HepG2 (cell line): ENCODE data around the gene SLC7A11.

ENCODE experiments used
- BRCA1 ChIP-seq: sonication (generic); formaldehyde crosslinking; IDR thresholded peaks from 2 replicates; pipeline ENCODE4 v1.4.0; 2020; ENCODE audit warnings: missing genetic modification reagents
- FOXA1 ChIP-seq, 2 experiments: fragments of 450-650 bp in 1 of 2; sonication (generic) in 1 of 2; formaldehyde crosslinking in 1 of 2; IDR thresholded peaks; 2 replicates each; pipeline versions ENCODE4 v1.4.0 to v1.6.1; 2016 to 2020; ENCODE audit warnings: missing genetic modification reagents in 1 of 2
- FOXJ3 ChIP-seq: sonication (generic); formaldehyde crosslinking; IDR thresholded peaks from 2 replicates; pipeline ENCODE4 v1.4.0; 2020; ENCODE audit warnings: missing genetic modification reagents, mild to moderate bottlenecking, borderline replicate concordance
- GATAD2A ChIP-seq: IDR thresholded peaks from 2 replicates; pipeline ENCODE4 v1.6.1; 2016
- NR2C2 ChIP-seq: sonication (generic); formaldehyde crosslinking; IDR thresholded peaks from 2 replicates; pipeline ENCODE4 v1.4.0; 2020; ENCODE audit warnings: missing genetic modification reagents, mild to moderate bottlenecking, moderate library complexity, borderline replicate concordance
- POLR2AphosphoS2 ChIP-seq: IDR thresholded peaks from 2 replicates; pipeline ENCODE4 v1.6.1; 2011; ENCODE audit warnings: low read depth, low read length, improper control_type of control experiment
- POLR2AphosphoS5 ChIP-seq: IDR thresholded peaks from 2 replicates; pipeline ENCODE4 v1.6.1; 2012; ENCODE audit warnings: low read depth, low read length
- POLR2G ChIP-seq: fragments of 200-400 bp; formaldehyde crosslinking; IDR thresholded peaks from 2 replicates; pipeline ENCODE4 v1.6.1; 2018; ENCODE audit warnings: mild to moderate bottlenecking, low read depth, low read length, moderate library complexity
- TF ChIP-seq, protein P1 (sequence below): sonication (generic); formaldehyde crosslinking; IDR thresholded peaks from 2 replicates; pipeline ENCODE4 v1.5.0; 2020; ENCODE audit warnings: mild to moderate bottlenecking, missing genetic modification reagents, moderate library complexity
- TF ChIP-seq, protein P2 (sequence below): fragments of 450-650 bp; IDR thresholded peaks from 2 replicates; pipeline ENCODE4 v1.6.1; 2017; ENCODE audit warnings: mild to moderate bottlenecking

DNA sequence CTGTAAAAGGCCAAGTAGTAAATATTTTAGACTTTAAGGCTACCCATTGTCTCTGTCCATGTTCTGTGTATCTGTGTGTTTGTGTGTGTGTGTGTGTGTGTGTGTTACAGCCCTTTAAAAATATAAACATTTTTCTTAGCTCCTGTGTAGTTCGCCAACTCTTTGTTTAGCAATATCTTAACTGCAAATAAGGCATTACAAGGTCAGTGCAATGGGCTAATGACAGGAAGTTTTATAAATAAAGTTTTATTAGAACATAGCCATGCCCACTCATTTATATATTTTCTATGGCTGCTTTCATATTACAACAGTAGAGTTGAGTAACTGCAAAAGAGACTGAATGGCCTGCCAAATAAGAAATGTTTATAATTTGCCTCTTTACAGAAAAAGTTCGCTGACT, 5.9 kb upstream of the SLC7A11 start:
- no peak for TF ChIP-seq POLR2G
- no peak for TF ChIP-seq FOXA1 (IDR thresholded peaks at IDR 0.05)
- TF ChIP-seq FOXA1 (CRISPR knock-in tag; IDR thresholded peaks at IDR 0.05): no peak
- no peak for TF ChIP-seq BRCA1
- TF ChIP-seq FOXJ3 (CRISPR knock-in tag): no peak
- TF ChIP-seq, protein P1, sequence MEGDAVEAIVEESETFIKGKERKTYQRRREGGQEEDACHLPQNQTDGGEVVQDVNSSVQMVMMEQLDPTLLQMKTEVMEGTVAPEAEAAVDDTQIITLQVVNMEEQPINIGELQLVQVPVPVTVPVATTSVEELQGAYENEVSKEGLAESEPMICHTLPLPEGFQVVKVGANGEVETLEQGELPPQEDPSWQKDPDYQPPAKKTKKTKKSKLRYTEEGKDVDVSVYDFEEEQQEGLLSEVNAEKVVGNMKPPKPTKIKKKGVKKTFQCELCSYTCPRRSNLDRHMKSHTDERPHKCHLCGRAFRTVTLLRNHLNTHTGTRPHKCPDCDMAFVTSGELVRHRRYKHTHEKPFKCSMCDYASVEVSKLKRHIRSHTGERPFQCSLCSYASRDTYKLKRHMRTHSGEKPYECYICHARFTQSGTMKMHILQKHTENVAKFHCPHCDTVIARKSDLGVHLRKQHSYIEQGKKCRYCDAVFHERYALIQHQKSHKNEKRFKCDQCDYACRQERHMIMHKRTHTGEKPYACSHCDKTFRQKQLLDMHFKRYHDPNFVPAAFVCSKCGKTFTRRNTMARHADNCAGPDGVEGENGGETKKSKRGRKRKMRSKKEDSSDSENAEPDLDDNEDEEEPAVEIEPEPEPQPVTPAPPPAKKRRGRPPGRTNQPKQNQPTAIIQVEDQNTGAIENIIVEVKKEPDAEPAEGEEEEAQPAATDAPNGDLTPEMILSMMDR (CRISPR knock-in tag): no peak
- no peak for TF ChIP-seq POLR2AphosphoS5
- TF ChIP-seq, protein P2, sequence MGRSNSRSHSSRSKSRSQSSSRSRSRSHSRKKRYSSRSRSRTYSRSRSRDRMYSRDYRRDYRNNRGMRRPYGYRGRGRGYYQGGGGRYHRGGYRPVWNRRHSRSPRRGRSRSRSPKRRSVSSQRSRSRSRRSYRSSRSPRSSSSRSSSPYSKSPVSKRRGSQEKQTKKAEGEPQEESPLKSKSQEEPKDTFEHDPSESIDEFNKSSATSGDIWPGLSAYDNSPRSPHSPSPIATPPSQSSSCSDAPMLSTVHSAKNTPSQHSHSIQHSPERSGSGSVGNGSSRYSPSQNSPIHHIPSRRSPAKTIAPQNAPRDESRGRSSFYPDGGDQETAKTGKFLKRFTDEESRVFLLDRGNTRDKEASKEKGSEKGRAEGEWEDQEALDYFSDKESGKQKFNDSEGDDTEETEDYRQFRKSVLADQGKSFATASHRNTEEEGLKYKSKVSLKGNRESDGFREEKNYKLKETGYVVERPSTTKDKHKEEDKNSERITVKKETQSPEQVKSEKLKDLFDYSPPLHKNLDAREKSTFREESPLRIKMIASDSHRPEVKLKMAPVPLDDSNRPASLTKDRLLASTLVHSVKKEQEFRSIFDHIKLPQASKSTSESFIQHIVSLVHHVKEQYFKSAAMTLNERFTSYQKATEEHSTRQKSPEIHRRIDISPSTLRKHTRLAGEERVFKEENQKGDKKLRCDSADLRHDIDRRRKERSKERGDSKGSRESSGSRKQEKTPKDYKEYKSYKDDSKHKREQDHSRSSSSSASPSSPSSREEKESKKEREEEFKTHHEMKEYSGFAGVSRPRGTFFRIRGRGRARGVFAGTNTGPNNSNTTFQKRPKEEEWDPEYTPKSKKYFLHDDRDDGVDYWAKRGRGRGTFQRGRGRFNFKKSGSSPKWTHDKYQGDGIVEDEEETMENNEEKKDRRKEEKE: no peak
- no peak for TF ChIP-seq GATAD2A (CRISPR knock-in tag)
- TF ChIP-seq POLR2AphosphoS2: no peak
- no peak for TF ChIP-seq NR2C2
